GM12878 (cell line): Measurements from ENCODE around the gene PAF1. TPM values are rescaled to one million over a fixed set of nuclear protein-coding genes. Genes with fewer than 3 reads are reported as not detected.

Experiments
- ATAC-seq: fragments of 200-7000 bp; cut with Tn5 transposase; 3 replicates; pipeline ENCODE4 v1.9.1; 2020; ENCODE audit warnings: mild to moderate bottlenecking, moderate library complexity
- BruUV-seq: library from RNA; stranded (reverse); fragments of 400-500 nt; replicated peaks from 2 replicates; lab custom pipeline; 2021; lab: Mats Ljungman, UMichigan
- CTCF ChIA-PET: fragments of 300-600 bp; sonication (Branson Sonifier 250); formaldehyde crosslinking; extraction: SDS; loops from one replicate; lab custom pipeline; 2021; ENCODE audit warnings: inconsistent platforms; lab: Yijun Ruan, JAX
- POLR2A ChIA-PET: fragments of 350-600 bp; formaldehyde crosslinking; extraction: SDS; loops from one replicate; lab custom pipeline; 2021; ENCODE audit warnings: inconsistent platforms; lab: Charles Lee
- RAD21 ChIA-PET: fragments of 300-600 bp; sonication (Branson Sonifier 250); formaldehyde crosslinking; loops from one replicate; lab custom pipeline; 2023; ENCODE audit warnings: antibody characterized with exemption; ENCODE audit not compliant: unreplicated experiment; lab: Charles Lee
- SMC1A ChIA-PET: fragments of 300-600 bp; sonication (Branson Sonifier 250); formaldehyde crosslinking; loops from one replicate; lab custom pipeline; 2023; ENCODE audit not compliant: unreplicated experiment, uncharacterized antibody; lab: Charles Lee
- DNase-seq: peaks from one replicate; pipeline ENCODE4 v3.0.0-alpha.2; 2011; ENCODE audit warnings: low read depth, low spot score
- FAIRE-seq: peaks from 3 replicates; lab custom pipeline; 2011; peaks lifted over from hg19 to GRCh38; lab: Jason Lieb, UNC
- H2AFZ ChIP-seq: 2 replicates; pipeline ENCODE4 v1.6.0; 2011; ENCODE audit warnings: low read depth, low read length, control low read depth; ENCODE audit not compliant: control insufficient read depth
- H3K27ac ChIP-seq: 2 replicates; pipeline ENCODE4 v1.5.1; 2011; ENCODE audit warnings: control low read depth; ENCODE audit not compliant: control insufficient read depth, insufficient read depth
- H3K27me3 ChIP-seq, 2 experiments: replicated peaks in 1 of 2; 2 replicates each; pipeline versions ENCODE4 v1.6.0 to v1.6.1; 2011; ENCODE audit warnings: low read length in 1 of 2; ENCODE audit not compliant: control insufficient read depth in 2 of 2, insufficient read depth in 2 of 2
- H3K36me3 ChIP-seq, 2 experiments: 2 replicates each; pipeline ENCODE4 v1.5.1; 2011; ENCODE audit warnings: low read length in 1 of 2; ENCODE audit not compliant: control insufficient read depth in 2 of 2, insufficient read depth in 2 of 2
- H3K4me1 ChIP-seq: 2 replicates; pipeline ENCODE4 v1.6.1; 2011; ENCODE audit warnings: mild to moderate bottlenecking, low read length, moderate library complexity, mixed read lengths; ENCODE audit not compliant: control insufficient read depth, insufficient read depth
- H3K4me2 ChIP-seq: 2 replicates; pipeline ENCODE4 v1.6.0; 2011; ENCODE audit warnings: control low read depth; ENCODE audit not compliant: control insufficient read depth, insufficient read depth
- H3K4me3 ChIP-seq: fragments of 200-600 bp; sonication (generic); 2 replicates; pipeline ENCODE4 v1.5.1; 2016
- H3K79me2 ChIP-seq: 2 replicates; pipeline ENCODE4 v1.6.0; 2011; ENCODE audit warnings: low read length; ENCODE audit not compliant: control insufficient read depth, insufficient read depth
- H3K9ac ChIP-seq: 2 replicates; pipeline ENCODE4 v1.8.0; 2011; ENCODE audit warnings: low read length, control low read depth, mixed read lengths; ENCODE audit not compliant: control insufficient read depth, insufficient read depth
- H3K9me3 ChIP-seq: replicated peaks from 3 replicates; pipeline ENCODE4 v1.5.1; 2011; ENCODE audit warnings: mild to moderate bottlenecking, low read length; ENCODE audit not compliant: control insufficient read depth, insufficient read depth
- H4K20me1 ChIP-seq: 2 replicates; pipeline ENCODE4 v1.6.0; 2011; ENCODE audit not compliant: control insufficient read depth, insufficient read depth
- BHLHE40 ChIP-seq, 2 experiments: fragments of 450-650 bp in 1 of 2; IDR thresholded peaks; 2 replicates each; pipeline ENCODE4 v1.6.1; 2011 to 2017; ENCODE audit warnings: low read depth in 2 of 2, borderline replicate concordance in 1 of 2, improper control_type of control experiment in 1 of 2, low read length in 1 of 2, mild to moderate bottlenecking in 1 of 2
- EED ChIP-seq: sonication (generic); IDR thresholded peaks from 2 replicates; pipeline ENCODE4 v1.6.1; 2016; ENCODE audit warnings: antibody characterized with exemption, low read depth
- EP300 ChIP-seq, 2 experiments: fragments of 150-350 bp in 1 of 2; IDR thresholded peaks; 2 replicates each; pipeline ENCODE4 v1.6.1; 2011 to 2012; ENCODE audit warnings: low read depth in 2 of 2, low read length in 2 of 2, borderline replicate concordance in 1 of 2, improper control_type of control experiment in 1 of 2, inconsistent platforms in 1 of 2; ENCODE audit not compliant: control insufficient read depth in 1 of 2
- FOXK2 ChIP-seq: fragments of 450-650 bp; IDR thresholded peaks from 2 replicates; pipeline ENCODE4 v1.6.1; 2017; ENCODE audit warnings: mild to moderate bottlenecking, moderate library complexity
- MEF2A ChIP-seq: IDR thresholded peaks from 2 replicates; pipeline ENCODE4 v1.6.1; 2011; ENCODE audit warnings: low read depth, mild to moderate bottlenecking, low read length, moderate library complexity; ENCODE audit not compliant: insufficient read depth
- MYB ChIP-seq: fragments of 150-350 bp; IDR thresholded peaks from 2 replicates; pipeline ENCODE4 v1.6.1; 2014; ENCODE audit warnings: mild to moderate bottlenecking, low read depth, low read length, borderline replicate concordance
- NFYB ChIP-seq: IDR thresholded peaks from 2 replicates; pipeline ENCODE4 v1.6.1; 2011; ENCODE audit warnings: low read depth, mild to moderate bottlenecking, low read length, improper control_type of control experiment, moderate library complexity; ENCODE audit not compliant: insufficient read depth
- NR2C2 ChIP-seq: IDR thresholded peaks from 2 replicates; pipeline ENCODE4 v1.6.1; 2011; ENCODE audit warnings: borderline replicate concordance, low read depth; ENCODE audit not compliant: control insufficient read depth, insufficient read length
- POLR2A ChIP-seq: IDR thresholded peaks from 2 replicates; pipeline ENCODE4 v1.6.1; 2011; ENCODE audit warnings: low read depth, mild to moderate bottlenecking, low read length
- RBBP5 ChIP-seq: fragments of 200-600 bp; sonication (generic); conservative IDR thresholded peaks from 2 replicates; pipeline ENCODE4 v1.6.1; 2016
- YY1 ChIP-seq: IDR thresholded peaks from 2 replicates; pipeline ENCODE4 v1.6.1; 2011; ENCODE audit warnings: low read depth, mild to moderate bottlenecking, low read length
- WGBS: methylation state at CpG from one replicate; pipeline ENCODE4 v1.1.6; 2016; ENCODE audit warnings: low lambda C conversion rate; ENCODE audit not compliant: insufficient replicate concordance, insufficient coverage; ENCODE audit errors: missing lambda C conversion rate; 5-methylcytosine and 5-hydroxymethylcytosine counted together
- in situ Hi-C: fragments of 300-500 bp; cut with MboI; formaldehyde crosslinking; loops from 9 replicates; pipeline ENCODE4 v1.14.3; 2018; ENCODE audit warnings: mixed read lengths
- intact Hi-C: fragments of 100-400 bp; cut with micrococcal nuclease; formaldehyde crosslinking; loops from one replicate; pipeline ENCODE4 v1.14.2; 2022; ENCODE audit not compliant: unreplicated experiment
- polyA plus RNA-seq, 11 experiments: library from polyadenylated mRNA; depleted of rRNA in 4 of 11; unstranded in 6 of 11; stranded (reverse) in 5 of 11; fragments of >200 nt; fragmentation: Nextera tagmentation in 4 of 11; fragmentation: Illumina TruSeq in 1 of 11; extraction: Ambion mirVana in 4 of 11; extraction: Trizol in 1 of 11; gene quantifications; 1 replicate in 1 of 11; 2 replicates in 10 of 11; pipeline versions ENCODE4 v1.2.1 to v1.2.3, GENCODE V29; 2011 to 2016; ENCODE audit warnings: inconsistent platforms in 2 of 11, missing spikeins in 2 of 11, low read depth in 1 of 11
- total RNA-seq, 4 experiments: library from RNA; depleted of rRNA in 3 of 4; stranded (reverse); fragments of >200 nt in 3 of 4; fragmentation: Illumina TruSeq in 1 of 4; extraction: Trizol in 1 of 4; gene quantifications; 2 replicates each; pipeline versions ENCODE4 v1.2.1 to v1.2.3, GENCODE V29; 2013 to 2021

Gene PAF1
- total and polyA plus RNA-seq, 10 of the 15 experiments (the other 5 are each of a cell fraction or from before 2014, with no cell fraction given) = 1.7 to 45.8 (median 39.6) TPM

- TF ChIP-seq NFYB (no peak), EED (no peak), NR2C2 (no peak), BHLHE40 (IDR thresholded peaks at IDR 0.05; ENCODE audit: borderline replicate concordance in 1 of 2, low read depth in 2 of 2, low read length in 1 of 2) (no peak), MYB (no peak), MEF2A (no peak), YY1 (no peak), EP300 (IDR thresholded peaks at IDR 0.05; ENCODE audit: borderline replicate concordance in 1 of 2, control insufficient read depth in 1 of 2, low read depth in 2 of 2, low read length in 2 of 2) (no peak)
Observed at GRCh38 chr19:39424934-39425333, 34.0 kb upstream of the PAF1 start (continued).

- FAIRE-seq = no peak
- H2AFZ ChIP-seq = no peak overlapping the region
- intact Hi-C loops (no loop called here), in situ Hi-C loops (no loop called here)
- ChIA-PET RAD21 (no interaction called here), POLR2A (no interaction called here), CTCF (interaction anchor here (1.1 kb wide), 1 partner anchor 25 kb away, joined by 3 read pairs; no protein-coding TSS in a partner anchor), SMC1A (no interaction called here)
- H3K27ac ChIP-seq = no peak overlapping the region
- no TSS peak for BruUV-seq
- no peak overlapping the region for H3K9ac ChIP-seq
- no peaks in the 10 kb centered on the region for H3K9me3 ChIP-seq
- H3K27me3 ChIP-seq = no peaks in the 10 kb centered on the region
- 87% methylated on average over 34 of the region's 35 CpGs for WGBS
- H3K4me1 ChIP-seq = no peaks in the 10 kb centered on the region
- no peaks in the 10 kb centered on the region for H4K20me1 ChIP-seq
- ATAC-seq = no peak
- H3K79me2 ChIP-seq = no peaks in the 10 kb centered on the region
- peaks cover 10 to 24% of the 10 kb centered on the region in 2 experiments; a peak in 3 of 4 replicates for H3K36me3 ChIP-seq
- TF ChIP-seq POLR2A = peak; percentile 31
- TF ChIP-seq RBBP5 = no peak
- TF ChIP-seq FOXK2 = no peak
- H3K4me3 ChIP-seq = no peak overlapping the region
- no peak overlapping the region for H3K4me2 ChIP-seq
- DNase-seq = no peak
Observed at GRCh38 chr19:39423258-39424086, 32.6 kb upstream of the PAF1 start.
